DOHH2 (cell line): Measurements from ENCODE around the gene NBEA.

Experiments
- EZH2phosphoT487 ChIP-seq: fragments of 200-600 bp; sonication (generic); IDR thresholded peaks from 2 replicates; pipeline ENCODE4 v1.6.1; 2017; ENCODE audit warnings: borderline replicate concordance, mild to moderate bottlenecking, antibody characterized with exemption, low read length, moderate library complexity, mixed read lengths
- TF ChIP-seq, protein P1 (sequence below): fragments of 200-600 bp; sonication (generic); IDR thresholded peaks from one replicate; pipeline ENCODE4 v1.5.1; 2014; ENCODE audit warnings: antibody characterized with exemption, mild to moderate bottlenecking, low read depth, low read length; ENCODE audit not compliant: poor library complexity, severe bottlenecking

DNA sequence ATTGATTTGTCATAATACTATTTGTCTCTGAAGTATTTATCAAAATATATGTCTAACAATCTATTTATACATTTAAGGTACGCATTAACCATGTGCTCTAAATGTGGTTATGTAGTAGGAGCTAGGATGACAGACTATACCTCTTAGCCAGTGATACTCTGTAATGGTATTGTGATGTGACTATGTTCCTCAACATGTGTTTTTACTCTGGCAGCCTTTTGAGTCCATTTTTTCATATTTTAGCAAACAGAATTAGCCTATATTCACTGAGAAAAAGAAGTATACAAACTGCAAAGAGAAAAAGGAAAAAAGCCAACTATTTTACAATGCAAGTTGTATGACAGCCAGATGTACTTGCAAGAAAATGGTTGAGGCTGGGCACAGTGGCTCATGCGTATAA, 507.8 kb downstream of the NBEA start:
- TF ChIP-seq, protein P1, sequence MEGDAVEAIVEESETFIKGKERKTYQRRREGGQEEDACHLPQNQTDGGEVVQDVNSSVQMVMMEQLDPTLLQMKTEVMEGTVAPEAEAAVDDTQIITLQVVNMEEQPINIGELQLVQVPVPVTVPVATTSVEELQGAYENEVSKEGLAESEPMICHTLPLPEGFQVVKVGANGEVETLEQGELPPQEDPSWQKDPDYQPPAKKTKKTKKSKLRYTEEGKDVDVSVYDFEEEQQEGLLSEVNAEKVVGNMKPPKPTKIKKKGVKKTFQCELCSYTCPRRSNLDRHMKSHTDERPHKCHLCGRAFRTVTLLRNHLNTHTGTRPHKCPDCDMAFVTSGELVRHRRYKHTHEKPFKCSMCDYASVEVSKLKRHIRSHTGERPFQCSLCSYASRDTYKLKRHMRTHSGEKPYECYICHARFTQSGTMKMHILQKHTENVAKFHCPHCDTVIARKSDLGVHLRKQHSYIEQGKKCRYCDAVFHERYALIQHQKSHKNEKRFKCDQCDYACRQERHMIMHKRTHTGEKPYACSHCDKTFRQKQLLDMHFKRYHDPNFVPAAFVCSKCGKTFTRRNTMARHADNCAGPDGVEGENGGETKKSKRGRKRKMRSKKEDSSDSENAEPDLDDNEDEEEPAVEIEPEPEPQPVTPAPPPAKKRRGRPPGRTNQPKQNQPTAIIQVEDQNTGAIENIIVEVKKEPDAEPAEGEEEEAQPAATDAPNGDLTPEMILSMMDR: no peak
- TF ChIP-seq EZH2phosphoT487: no peak
